ENCODE results near the gene VAMP5. TPM values are rescaled to one million over a fixed set of nuclear protein-coding genes. Genes with fewer than 3 reads are reported as not detected.

Gene VAMP5
- total and polyA plus RNA-seq, 2 donors (not counting 3 experiments of a cell fraction or from before 2014, with no cell fraction given), result 186 to 624 TPM

DNA sequence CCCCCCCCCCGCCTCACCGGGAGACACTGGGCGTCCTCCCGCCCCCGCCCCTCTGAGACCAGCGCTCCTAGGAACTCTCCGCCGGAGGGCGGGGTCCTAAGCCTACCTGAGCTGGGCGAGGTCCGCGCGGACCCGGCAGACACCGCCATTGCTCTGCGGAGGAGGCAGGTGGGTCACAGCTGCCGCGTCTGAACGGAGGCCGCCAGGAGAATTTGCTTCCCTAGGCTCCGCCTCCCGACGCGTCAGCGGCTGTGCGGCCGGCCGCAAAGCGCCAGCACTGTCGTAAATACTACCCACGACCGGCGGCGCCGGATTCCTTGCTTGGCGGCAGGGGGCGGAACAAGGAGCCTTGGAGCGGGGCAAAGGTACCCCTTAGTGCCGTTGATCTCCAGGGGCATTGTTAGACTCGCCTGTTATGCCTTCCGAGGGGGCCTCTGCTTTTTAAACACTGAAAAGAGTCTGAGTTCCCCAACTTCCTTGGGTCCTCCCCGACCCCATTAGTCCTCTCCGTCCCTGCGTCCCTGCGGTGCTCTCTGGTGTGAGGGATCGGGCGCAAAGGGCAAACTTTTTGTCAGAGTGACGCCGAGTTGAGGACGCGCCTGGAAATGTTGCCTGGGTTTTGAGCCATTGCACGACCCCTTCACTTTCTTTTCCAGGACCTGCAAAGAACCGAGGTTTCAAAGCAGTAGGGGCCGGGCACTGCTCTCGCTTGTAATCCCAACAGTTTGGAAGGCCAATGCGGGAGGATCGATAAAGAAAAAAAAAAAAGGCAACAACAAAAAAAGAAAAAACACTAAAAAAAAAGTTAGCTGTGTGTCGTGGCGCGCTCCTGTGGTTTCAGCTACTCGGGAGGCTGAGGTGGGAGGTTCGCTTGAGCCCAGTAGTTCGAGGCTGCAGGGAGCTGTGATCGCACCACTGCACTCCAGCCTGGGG lies 22.7 kb upstream of the VAMP5 start, which contains the start of gene GGCX:
Gene GGCX (minus strand): TSS at position 214 of the 933 bp plus-strand sequence. CDS start 65 bp downstream, at position 149.
- BruUV-seq (replicated peaks), result TSS peak; percentile 99
- peak within 1 kb of the TSS; percentile 87 for H2AFZ ChIP-seq (ENCODE audit: low read depth, low read length)
- TF ChIP-seq FOS (IDR thresholded peaks at IDR 0.05; ENCODE audit: borderline replicate concordance, insufficient read depth, low read length) (no peak), JUN (IDR thresholded peaks at IDR 0.05; ENCODE audit: borderline replicate concordance, insufficient read depth, insufficient read length, low read depth) (no peak), POLR2AphosphoS5 (IDR thresholded peaks at IDR 0.05; ENCODE audit: insufficient read depth, low read depth, low read length) (peak; percentile 93), POLR2A (IDR thresholded peaks at IDR 0.05; ENCODE audit: low read depth, low read length) (peak; percentile 95), EZH2 (IDR thresholded peaks at IDR 0.05; ENCODE audit: borderline replicate concordance, low read depth, low read length, severe bottlenecking) (no peak), MYC (IDR thresholded peaks at IDR 0.05; ENCODE audit: low read depth, low read length) (no peak), GATA2 (IDR thresholded peaks at IDR 0.05; ENCODE audit: insufficient read depth, insufficient read length, low read depth, low read length) (no peak)
- TF ChIP-seq, protein P1, sequence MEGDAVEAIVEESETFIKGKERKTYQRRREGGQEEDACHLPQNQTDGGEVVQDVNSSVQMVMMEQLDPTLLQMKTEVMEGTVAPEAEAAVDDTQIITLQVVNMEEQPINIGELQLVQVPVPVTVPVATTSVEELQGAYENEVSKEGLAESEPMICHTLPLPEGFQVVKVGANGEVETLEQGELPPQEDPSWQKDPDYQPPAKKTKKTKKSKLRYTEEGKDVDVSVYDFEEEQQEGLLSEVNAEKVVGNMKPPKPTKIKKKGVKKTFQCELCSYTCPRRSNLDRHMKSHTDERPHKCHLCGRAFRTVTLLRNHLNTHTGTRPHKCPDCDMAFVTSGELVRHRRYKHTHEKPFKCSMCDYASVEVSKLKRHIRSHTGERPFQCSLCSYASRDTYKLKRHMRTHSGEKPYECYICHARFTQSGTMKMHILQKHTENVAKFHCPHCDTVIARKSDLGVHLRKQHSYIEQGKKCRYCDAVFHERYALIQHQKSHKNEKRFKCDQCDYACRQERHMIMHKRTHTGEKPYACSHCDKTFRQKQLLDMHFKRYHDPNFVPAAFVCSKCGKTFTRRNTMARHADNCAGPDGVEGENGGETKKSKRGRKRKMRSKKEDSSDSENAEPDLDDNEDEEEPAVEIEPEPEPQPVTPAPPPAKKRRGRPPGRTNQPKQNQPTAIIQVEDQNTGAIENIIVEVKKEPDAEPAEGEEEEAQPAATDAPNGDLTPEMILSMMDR (IDR thresholded peaks at IDR 0.05; ENCODE audit: extremely low read depth in 1 of 2, insufficient read depth in 1 of 2, low read depth in 1 of 2, low read length in 2 of 2), result peak in 1 of 2 donors; percentile 5
- TF ChIP-seq, protein P2, sequence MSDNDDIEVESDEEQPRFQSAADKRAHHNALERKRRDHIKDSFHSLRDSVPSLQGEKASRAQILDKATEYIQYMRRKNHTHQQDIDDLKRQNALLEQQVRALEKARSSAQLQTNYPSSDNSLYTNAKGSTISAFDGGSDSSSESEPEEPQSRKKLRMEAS (IDR thresholded peaks at IDR 0.05; ENCODE audit: insufficient read depth, insufficient read length), result no peak
- DNase-seq (ENCODE audit: low read depth, low spot score), result peak; percentile 96
- no peaks in the 10 kb centered on the region for H3K9me3 ChIP-seq (replicated peaks; ENCODE audit: control insufficient read depth, insufficient read depth, low read length)
- peak within 1 kb of the TSS; percentile 69 to 82 (median 72) for H3K4me3 ChIP-seq (replicated peaks in 1 of 3; ENCODE audit: insufficient read depth in 1 of 3, low read depth in 1 of 3, low read length in 3 of 3)
- POLR2A ChIA-PET, result interaction anchor here (0.6 to 1.4 kb wide), 7 partner anchors 10 to 50 kb away, joined by 3 to 4 read pairs (median 3); partner anchors contain the start of genes C2orf68 and MAT2A
- CTCF ChIA-PET, result interaction anchor here (1.1 to 2.0 kb wide), 4 partner anchors 26 to 142 kb away, joined by 3 to 8 read pairs (median 4); no protein-coding TSS in a partner anchor
- no peaks in the 10 kb centered on the region for H3K27me3 ChIP-seq (ENCODE audit: control insufficient read depth in 2 of 2, insufficient read depth in 2 of 2, low read length in 2 of 2)
- peak; percentile 91 for FAIRE-seq
- peaks cover 6 to 12% of the 10 kb centered on the region in 2 experiments for H3K36me3 ChIP-seq (ENCODE audit: control insufficient read depth in 2 of 2, extremely low read depth in 1 of 2, insufficient read depth in 2 of 2, low read length in 2 of 2)
- H3K79me2 ChIP-seq (ENCODE audit: control insufficient read depth, insufficient read depth, low read length), result peaks cover 26% of the 10 kb centered on the region
- dilution Hi-C loops (cut with MboI; ENCODE audit: extremely low pct_ligation_motif_present, low sequenced_read_pairs) (no loop called here), intact Hi-C loops (cut with micrococcal nuclease) (loop anchor here (1.0 kb wide), 5 partner anchors 22 to 55 kb away; partner anchors contain the start of genes C2orf68, MAT2A, TMEM150A and USP39)
- no peaks in the 10 kb centered on the region for H4K20me1 ChIP-seq (replicated peaks; ENCODE audit: control insufficient read depth, extremely low read depth, insufficient read depth, low read length)
- H3K4me1 ChIP-seq (ENCODE audit: control insufficient read depth, extremely low read depth, insufficient read depth, low read length), result peaks cover 9% of the 10 kb centered on the region
- H3K27ac ChIP-seq (ENCODE audit: insufficient read depth, low read depth, low read length), result peak within 1 kb of the TSS; percentile 44
- H3K4me2 ChIP-seq (ENCODE audit: insufficient read depth, low read length), result peak within 1 kb of the TSS; percentile 96
- H3K9ac ChIP-seq (replicated peaks; ENCODE audit: extremely low read depth, insufficient read depth, low read length), result peak within 1 kb of the TSS; percentile 77
- no peaks in the 10 kb centered on the region for H3K9me1 ChIP-seq (replicated peaks; ENCODE audit: control insufficient read depth, extremely low read depth, insufficient read depth, low read length)
